ENCODE data around the gene ATP1B4.

DNA sequence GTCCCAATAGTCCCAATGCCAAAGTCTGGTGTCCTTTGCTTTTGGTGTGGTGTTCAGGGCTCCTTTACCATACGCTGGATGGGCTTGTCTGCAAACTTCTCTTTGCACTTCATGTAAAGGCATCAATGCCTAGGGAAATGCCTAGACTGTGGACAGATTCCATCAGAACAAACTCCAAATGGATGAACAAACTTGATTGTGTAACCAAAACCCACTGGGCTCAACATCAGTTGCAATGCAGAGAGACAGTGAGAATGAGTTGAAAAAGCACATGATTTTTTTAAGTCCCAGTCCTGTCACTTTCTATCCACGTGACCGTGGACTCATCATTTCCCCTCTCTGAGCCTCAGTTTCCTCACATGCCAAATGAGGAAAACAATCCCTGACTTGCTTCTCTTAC, 4.9 kb downstream of the ATP1B4 start:
- TF ChIP-seq, protein P1, sequence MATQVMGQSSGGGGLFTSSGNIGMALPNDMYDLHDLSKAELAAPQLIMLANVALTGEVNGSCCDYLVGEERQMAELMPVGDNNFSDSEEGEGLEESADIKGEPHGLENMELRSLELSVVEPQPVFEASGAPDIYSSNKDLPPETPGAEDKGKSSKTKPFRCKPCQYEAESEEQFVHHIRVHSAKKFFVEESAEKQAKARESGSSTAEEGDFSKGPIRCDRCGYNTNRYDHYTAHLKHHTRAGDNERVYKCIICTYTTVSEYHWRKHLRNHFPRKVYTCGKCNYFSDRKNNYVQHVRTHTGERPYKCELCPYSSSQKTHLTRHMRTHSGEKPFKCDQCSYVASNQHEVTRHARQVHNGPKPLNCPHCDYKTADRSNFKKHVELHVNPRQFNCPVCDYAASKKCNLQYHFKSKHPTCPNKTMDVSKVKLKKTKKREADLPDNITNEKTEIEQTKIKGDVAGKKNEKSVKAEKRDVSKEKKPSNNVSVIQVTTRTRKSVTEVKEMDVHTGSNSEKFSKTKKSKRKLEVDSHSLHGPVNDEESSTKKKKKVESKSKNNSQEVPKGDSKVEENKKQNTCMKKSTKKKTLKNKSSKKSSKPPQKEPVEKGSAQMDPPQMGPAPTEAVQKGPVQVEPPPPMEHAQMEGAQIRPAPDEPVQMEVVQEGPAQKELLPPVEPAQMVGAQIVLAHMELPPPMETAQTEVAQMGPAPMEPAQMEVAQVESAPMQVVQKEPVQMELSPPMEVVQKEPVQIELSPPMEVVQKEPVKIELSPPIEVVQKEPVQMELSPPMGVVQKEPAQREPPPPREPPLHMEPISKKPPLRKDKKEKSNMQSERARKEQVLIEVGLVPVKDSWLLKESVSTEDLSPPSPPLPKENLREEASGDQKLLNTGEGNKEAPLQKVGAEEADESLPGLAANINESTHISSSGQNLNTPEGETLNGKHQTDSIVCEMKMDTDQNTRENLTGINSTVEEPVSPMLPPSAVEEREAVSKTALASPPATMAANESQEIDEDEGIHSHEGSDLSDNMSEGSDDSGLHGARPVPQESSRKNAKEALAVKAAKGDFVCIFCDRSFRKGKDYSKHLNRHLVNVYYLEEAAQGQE (IDR thresholded peaks at IDR 0.05): no peak
- TF ChIP-seq YY1 (IDR thresholded peaks at IDR 0.05) (no peak), JUND (IDR thresholded peaks at IDR 0.05) (no peak), CTCF (IDR thresholded peaks at IDR 0.05; ENCODE audit: low read depth, low read length, missing input control) (no peak), EGR1 (IDR thresholded peaks at IDR 0.05; ENCODE audit: low read depth in 2 of 2) (no peak), GABPA (IDR thresholded peaks at IDR 0.05 in 1 of 2, conservative IDR thresholded peaks at IDR 0.05 in 1 of 2) (no peak), SP1 (IDR thresholded peaks at IDR 0.05) (no peak), RAD21 (IDR thresholded peaks at IDR 0.05) (no peak), TAF1 (conservative IDR thresholded peaks at IDR 0.05) (no peak), ZBTB33 (IDR thresholded peaks at IDR 0.05) (no peak), FOXA1 (IDR thresholded peaks at IDR 0.05) (no peak)
- TF ChIP-seq, protein P2, sequence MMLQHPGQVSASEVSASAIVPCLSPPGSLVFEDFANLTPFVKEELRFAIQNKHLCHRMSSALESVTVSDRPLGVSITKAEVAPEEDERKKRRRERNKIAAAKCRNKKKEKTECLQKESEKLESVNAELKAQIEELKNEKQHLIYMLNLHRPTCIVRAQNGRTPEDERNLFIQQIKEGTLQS (IDR thresholded peaks at IDR 0.05): no peak

Data from liver (tissue), 3 donors.